ENCODE results near the gene CDK14.

CDK14 gene

GRCh38 chr7:91235211-91235832, 639.2 kb downstream of the CDK14 start:
- DNase-seq (ENCODE audit: extremely low read depth in 1 of 2, low read depth in 1 of 2) = no peak

GRCh38 chr7:91239171-91239604, 643.1 kb downstream of the CDK14 start:
- no peak for DNase-seq (ENCODE audit: extremely low read depth in 1 of 2, low read depth in 1 of 2)

DNA sequence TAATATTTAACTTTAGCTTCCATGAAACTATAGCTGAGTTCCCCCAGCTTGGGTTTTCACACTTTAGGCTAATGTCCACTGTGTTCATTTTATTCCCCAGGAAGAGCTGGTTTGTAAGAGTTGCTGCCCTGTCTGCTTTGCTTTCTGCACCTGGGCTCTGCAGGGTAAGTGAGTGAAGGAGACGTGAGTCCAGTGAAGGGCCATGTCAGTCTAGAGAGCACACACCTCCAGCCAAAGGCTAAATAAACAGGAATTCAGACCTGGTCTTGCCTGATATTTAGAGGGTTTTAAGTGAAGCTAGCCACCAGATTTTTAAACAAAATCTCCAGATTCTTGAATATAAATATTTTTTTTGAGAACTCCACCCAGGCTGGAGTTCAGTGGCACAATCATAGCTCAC, 643.7 kb downstream of the CDK14 start:
- DNase-seq (ENCODE audit: extremely low read depth in 1 of 2, low read depth in 1 of 2) = no peak

- DNase-seq (ENCODE audit: extremely low read depth in 1 of 2, low read depth in 1 of 2) = no peak
Measured at GRCh38 chr7:91240376-91240941, 644.3 kb downstream of the CDK14 start.

GRCh38 chr7:91242097-91242844, 646.1 kb downstream of the CDK14 start:
- no peak for DNase-seq (ENCODE audit: extremely low read depth in 1 of 2, low read depth in 1 of 2)

- DNase-seq (ENCODE audit: extremely low read depth in 1 of 2, low read depth in 1 of 2) = no peak
Measured at GRCh38 chr7:91243591-91244301, 647.6 kb downstream of the CDK14 start.

GRCh38 chr7:91247500-91247899, 651.4 kb downstream of the CDK14 start:
- DNase-seq (ENCODE audit: extremely low read depth in 1 of 2, low read depth in 1 of 2) = no peak

DNA sequence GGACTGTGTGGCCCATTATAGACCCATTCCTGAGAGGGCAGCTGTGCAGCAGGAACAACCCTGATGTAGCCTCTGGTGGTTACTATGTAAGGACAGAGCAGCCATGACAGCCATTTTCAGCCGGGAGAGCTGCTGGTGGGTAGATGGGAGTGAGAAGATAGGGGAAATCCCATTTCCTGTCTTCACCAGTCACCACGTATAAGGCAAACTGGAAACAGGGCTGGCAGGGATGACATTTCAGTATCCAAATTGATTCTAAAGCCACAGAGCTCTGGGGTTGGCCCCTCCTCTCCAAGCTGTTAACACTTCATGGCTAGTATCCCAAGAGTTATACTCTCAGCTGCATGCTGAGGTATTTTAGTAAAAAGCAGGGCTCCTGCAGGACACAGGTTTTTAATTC, 652.9 kb downstream of the CDK14 start:
- no peak for DNase-seq (ENCODE audit: extremely low read depth in 1 of 2, low read depth in 1 of 2)

- no peak for DNase-seq (ENCODE audit: extremely low read depth in 1 of 2, low read depth in 1 of 2)
Measured at GRCh38 chr7:91249506-91250233, 653.5 kb downstream of the CDK14 start.

DNA sequence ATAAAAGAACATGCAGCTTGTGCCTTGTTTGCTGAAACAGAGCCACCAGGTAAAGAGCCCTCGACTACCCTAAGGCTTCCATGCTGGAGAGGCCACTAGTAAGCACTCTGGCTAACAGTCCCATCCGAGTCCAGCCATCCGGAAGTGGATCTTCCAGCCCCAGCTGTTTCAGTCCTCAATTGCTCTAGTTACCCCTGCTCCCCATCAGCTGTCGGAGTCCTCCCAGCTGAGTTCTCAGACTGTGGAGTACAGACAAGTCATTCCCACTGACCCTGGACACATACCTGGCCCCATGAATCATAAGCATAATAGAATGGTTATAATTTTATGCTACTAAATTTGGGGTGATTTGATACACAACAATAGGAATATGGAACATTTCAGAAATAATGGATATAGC, 654.6 kb downstream of the CDK14 start:
- no peak for DNase-seq (ENCODE audit: extremely low read depth in 1 of 2, low read depth in 1 of 2)

GRCh38 chr7:91251877-91252276, 655.8 kb downstream of the CDK14 start:
- no peak for DNase-seq (ENCODE audit: extremely low read depth in 1 of 2, low read depth in 1 of 2)

Measured in activated CD8-positive, alpha-beta memory T cell treated with anti-CD3 and anti-CD28 coated beads for 1 hour (primary cell).